A172 (cell line): ENCODE results near the gene SYT5. TPM values are rescaled to one million over a fixed set of nuclear protein-coding genes. Genes with fewer than 3 reads are reported as not detected.
"Not testable (repeated sequence)": the region's sequence is repeated elsewhere in the genome, so short reads cannot be mapped to it uniquely, and the experiment has no call there.

Experiments
- DNase-seq: peaks from one replicate; pipeline ENCODE4 v3.0.0-alpha.2; 2015; ENCODE audit warnings: low spot score
- total RNA-seq: library from RNA; depleted of rRNA; stranded (reverse); fragments of >200 nt; shearing (Covaris generic); gene quantifications from 2 replicates; pipeline ENCODE4 v1.2.3, GENCODE V29; 2014

Gene SYT5
- total RNA-seq, 1 experiment from 2014 or later: 0.09 TPM

- DNase-seq: peak; percentile 44
These were observed 29.0 kb upstream of the SYT5 start, which contains the start of gene PTPRH for GRCh38 chr19:55208880-55209692. Gene PTPRH (minus strand): TSS chr19:55209501. CDS start chr19:55209433, 68 bp downstream.

- DNase-seq: peak; percentile 96
These were observed 26.8 kb upstream of the SYT5 start for GRCh38 chr19:55206664-55207500.

GRCh38 chr19:55202199-55202598 is 22.1 kb upstream of the SYT5 start:
- DNase-seq: not testable (repeated sequence)

DNA sequence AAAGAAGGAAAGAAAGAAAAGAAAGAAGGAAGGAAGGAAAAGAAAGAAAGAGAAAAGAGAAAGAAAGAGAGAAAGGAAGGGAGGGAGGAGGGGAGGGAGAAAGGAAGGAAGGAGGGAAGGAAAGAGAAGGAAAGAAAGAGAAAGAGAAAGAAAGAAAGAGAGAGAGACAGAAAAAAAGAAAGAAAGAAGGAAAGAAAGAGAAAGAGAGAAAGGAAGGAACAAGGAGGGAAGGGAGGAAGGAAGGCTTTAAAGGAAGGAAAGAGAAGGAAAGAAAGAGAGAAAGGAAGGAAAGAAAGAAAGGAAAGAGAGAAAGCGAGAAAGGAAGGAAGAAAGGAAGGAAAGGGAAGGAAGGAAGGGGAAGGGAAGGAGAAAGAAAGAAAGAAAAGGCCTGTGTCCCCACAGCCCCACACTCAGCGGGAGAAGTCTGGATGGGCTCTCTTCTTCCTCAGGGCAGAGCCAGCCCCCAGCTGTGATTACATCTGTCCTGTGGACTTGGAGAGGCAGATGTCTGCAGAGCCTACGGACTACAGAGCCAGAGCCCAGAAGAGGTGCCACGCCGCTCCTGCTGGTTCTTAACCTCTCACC is 19.6 kb upstream of the SYT5 start:
- no peak for DNase-seq

- DNase-seq: no peak
These were observed 18.6 kb upstream of the SYT5 start for GRCh38 chr19:55198651-55199050.

DNA sequence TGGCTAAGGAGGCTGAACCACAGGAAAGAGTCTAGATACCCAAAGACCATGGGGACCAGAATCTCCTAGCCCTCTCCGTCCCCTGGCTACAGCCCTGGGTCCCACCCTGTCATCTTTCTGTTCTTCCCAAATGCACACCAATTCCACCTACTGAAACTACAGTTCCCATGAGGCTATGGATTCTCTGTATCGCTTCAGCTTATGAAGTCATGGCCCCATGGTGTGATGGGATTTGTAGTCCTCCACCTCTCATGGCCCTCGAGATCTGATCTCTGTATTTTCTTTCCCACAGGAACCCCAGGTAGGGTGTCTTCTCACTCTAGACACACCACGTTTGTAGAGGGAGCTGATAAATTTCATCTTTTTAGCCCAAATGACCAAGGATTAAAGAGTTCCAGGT is 17.4 kb upstream of the SYT5 start:
- no peak for DNase-seq

DNA sequence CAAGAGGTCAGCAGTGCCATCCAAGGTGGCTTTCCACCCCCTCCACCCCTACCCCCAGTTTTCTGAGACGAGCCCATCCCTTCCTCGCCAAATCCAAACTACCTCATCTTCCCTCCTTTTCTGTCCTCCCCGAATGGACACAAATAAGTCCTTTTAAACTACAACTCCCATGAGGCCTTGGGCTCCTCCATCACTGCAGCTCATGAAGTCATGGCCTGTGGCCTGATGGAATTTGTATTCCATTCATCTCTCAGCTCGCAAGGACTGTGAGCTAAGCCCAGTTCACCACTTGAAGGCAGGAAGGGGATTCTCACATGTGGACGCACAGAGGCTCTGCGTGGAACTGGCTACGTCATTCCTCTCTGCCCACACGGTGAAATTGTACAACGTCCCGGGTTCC is 16.7 kb upstream of the SYT5 start:
- no peak for DNase-seq

GRCh38 chr19:55193481-55193880 is 13.4 kb upstream of the SYT5 start:
- no peak for DNase-seq

- DNase-seq: peak; percentile 99
These were observed 9.3 kb upstream of the SYT5 start for GRCh38 chr19:55189403-55189835.

DNA sequence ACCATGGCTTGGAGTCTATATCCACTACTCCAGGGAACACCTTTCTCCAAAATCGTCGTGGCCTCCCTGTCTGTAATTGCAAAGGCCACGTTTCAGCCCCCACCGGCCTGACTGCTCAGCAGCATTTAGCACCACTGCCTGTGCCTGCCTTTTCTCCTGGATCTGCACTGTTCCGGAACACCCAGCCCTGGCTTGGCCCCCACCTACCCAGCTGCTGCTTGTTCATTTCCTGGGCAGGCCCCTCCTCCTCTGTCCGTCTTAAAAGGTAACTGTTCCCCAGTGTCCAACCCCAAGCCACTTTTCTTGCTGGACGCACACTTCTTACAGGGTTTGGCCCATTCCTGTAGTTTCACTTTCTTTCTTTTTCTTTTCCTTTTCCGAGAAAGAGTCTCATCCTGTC is 8.5 kb upstream of the SYT5 start:
- DNase-seq: peak; percentile 45

GRCh38 chr19:55186080-55186479 is 6.0 kb upstream of the SYT5 start:
- no peak for DNase-seq

GRCh38 chr19:55181740-55182139 is 1.7 kb upstream of the SYT5 start:
- DNase-seq: no peak

GRCh38 chr19:55178781-55179599 is 1.1 kb downstream of the SYT5 start:
- peak; percentile 77 for DNase-seq

DNA sequence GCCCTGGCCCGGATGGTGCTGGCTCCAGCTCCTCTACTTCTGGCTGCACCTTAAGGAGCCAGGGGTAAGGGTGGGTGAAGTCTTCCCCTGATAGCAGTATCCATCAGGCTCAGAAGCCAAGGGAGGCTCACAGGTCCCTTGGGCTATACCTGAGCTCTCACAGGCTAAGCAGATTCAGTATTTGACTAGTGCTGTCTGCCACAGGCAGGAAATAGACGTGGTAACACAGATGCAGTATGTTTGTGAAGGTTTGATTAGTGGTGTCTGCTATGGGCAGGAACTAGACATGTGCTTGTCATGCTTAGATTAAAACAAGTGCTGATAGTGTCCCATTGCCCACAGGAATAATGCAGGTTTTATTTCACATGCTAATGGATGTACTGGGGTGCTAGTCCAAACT is 4.0 kb downstream of the SYT5 start:
- DNase-seq: no peak

DNA sequence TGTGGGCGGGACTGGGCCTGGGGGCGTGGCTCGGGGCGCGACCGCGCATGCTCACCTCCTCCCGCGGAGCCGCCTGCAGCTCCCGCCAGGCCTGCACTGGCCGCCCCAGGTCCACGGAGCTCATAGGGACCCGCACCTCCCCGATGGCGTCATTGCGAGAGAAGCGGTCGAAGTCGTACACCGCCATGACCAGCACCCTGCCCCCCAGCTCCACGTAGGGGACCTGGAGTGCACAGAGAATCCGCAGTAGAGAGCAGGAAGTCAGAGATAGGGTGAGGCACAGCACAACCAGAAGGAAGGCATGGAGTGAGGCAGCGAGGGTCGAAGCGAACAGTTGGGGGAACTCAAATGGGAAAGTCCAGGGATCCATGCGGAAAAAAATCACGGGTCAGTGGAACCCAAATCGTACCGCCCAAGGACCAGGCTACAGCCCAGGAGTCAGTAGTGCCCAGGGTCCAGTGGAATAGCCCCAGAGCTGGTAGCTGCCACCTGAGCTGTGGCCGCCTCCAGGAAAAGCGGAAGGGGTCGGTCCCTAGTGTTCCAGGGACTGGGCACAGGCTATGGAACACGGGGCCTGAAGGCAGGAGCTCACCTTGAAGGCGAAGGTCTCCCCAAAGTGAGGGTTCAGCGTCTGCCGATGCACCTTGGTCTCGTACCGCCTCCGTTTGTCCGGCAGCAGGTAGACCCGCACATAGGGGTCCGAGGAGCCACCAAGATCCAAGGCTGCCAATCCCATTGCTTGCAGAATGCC is 4.8 kb downstream of the SYT5 start:
- DNase-seq: no peak

DNA sequence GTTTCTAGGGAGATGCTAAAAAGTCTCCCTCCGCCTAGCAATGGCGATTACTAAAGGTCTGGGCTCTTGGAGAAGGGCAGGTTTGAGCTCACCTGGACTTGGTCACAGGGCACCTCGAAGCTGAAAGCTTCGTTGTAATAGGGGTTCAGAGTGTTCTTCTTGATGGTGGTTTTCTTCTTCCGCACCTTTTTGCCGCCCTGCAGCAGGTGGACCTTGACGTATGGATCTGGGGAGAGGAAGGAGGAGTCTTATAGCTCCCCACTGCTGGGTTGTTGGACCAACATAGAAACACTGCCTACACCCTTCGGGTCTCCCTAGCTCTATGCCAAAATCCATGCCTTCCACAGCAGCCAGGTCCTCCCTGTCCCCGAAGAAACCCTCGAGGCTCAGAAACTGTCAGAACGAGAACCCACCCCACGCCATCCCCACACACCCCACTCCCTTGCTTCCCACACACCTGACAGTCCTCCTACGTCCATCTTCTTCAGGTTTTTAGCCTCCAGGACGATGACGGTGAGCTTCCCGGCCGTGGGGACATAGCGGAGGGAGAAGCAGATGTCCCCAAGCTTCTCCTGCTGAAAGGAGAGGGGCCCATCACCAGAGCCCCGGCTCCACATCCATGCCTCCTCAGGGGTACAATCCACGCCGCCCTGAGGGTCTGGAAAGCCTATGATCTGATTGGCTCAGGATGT is 5.5 kb downstream of the SYT5 start:
- no peak for DNase-seq

GRCh38 chr19:55173714-55174409 is 6.2 kb downstream of the SYT5 start:
- DNase-seq: peak; percentile 92

GRCh38 chr19:55173186-55173713 is 6.8 kb downstream of the SYT5 start:
- DNase-seq: no peak

GRCh38 chr19:55172741-55173140 is 7.3 kb downstream of the SYT5 start:
- DNase-seq: peak; percentile 71
